HUES64 (cell line): ENCODE measurements around the gene UBE2M.
"Not testable (repeated sequence)": the region's sequence is repeated elsewhere in the genome, so short reads cannot be mapped to it uniquely, and the experiment has no call there.

ENCODE experiments used
- H3K27ac ChIP-seq: 2 replicates; pipeline ENCODE4 v1.7.0; 2013; ENCODE audit warnings: low read depth, low read length, inconsistent platforms
- H3K27me3 ChIP-seq: 2 replicates; pipeline ENCODE4 v1.6.1; 2013; ENCODE audit warnings: mild to moderate bottlenecking, low read length; ENCODE audit not compliant: insufficient read depth
- H3K36me3 ChIP-seq: 2 replicates; pipeline ENCODE4 v1.6.1; 2013; ENCODE audit warnings: mild to moderate bottlenecking, low read length; ENCODE audit not compliant: insufficient read depth
- H3K4me1 ChIP-seq: 2 replicates; pipeline ENCODE4 v1.6.1; 2013; ENCODE audit warnings: mild to moderate bottlenecking, low read length, moderate library complexity; ENCODE audit not compliant: insufficient read depth
- H3K4me3 ChIP-seq: 2 replicates; pipeline ENCODE4 v1.5.1; 2013; ENCODE audit warnings: mild to moderate bottlenecking, low read length, moderate library complexity
- H3K9ac ChIP-seq: 2 replicates; pipeline ENCODE4 v1.6.1; 2013; ENCODE audit warnings: mild to moderate bottlenecking, low read depth, low read length
- H3K9me3 ChIP-seq: 2 replicates; pipeline ENCODE4 v1.6.1; 2013; ENCODE audit warnings: low read depth, low read length; ENCODE audit not compliant: insufficient read depth
- WGBS: fragments of 150-250, 120-280 bp; methylation state at CpG from one replicate; pipeline ENCODE4 v1.1.7; 2013; ENCODE audit warnings: missing lambda C conversion rate; 5-methylcytosine and 5-hydroxymethylcytosine counted together

The UBE2M gene

GRCh38 chr19:58578012-58578925 is 19.9 kb upstream of the UBE2M start:
- no peak overlapping the region for H3K27ac ChIP-seq
- H3K4me1 ChIP-seq = no peaks in the 10 kb centered on the region
- H3K9ac ChIP-seq = no peak overlapping the region

GRCh38 chr19:58577581-58577980 is 19.2 kb upstream of the UBE2M start:
- not testable (repeated sequence) for H3K27me3 ChIP-seq, H3K36me3 ChIP-seq, H3K4me1 ChIP-seq, H3K4me3 ChIP-seq, H3K9me3 ChIP-seq, H3K27ac ChIP-seq, H3K9ac ChIP-seq
- WGBS = 100% methylated on average over 2 of the region's 2 CpGs

More at GRCh38 chr19:58578012-58578925, 19.9 kb upstream of the UBE2M start:
- no peak overlapping the region for H3K4me3 ChIP-seq
- peaks cover 15% of the 10 kb centered on the region; the same call in 1 of the 2 replicates for H3K36me3 ChIP-seq
- H3K9me3 ChIP-seq = no peaks in the 10 kb centered on the region
- WGBS = 95% methylated on average over 11 of the region's 11 CpGs
- no peaks in the 10 kb centered on the region for H3K27me3 ChIP-seq

- peak overlapping the region; percentile 83 for H3K9ac ChIP-seq
- no peaks in the 10 kb centered on the region for H3K4me1 ChIP-seq
- H3K27ac ChIP-seq = peak overlapping the region; percentile 79
- WGBS = under 1% methylated on average over 66 of the region's 66 CpGs
- H3K27me3 ChIP-seq = no peaks in the 10 kb centered on the region
- H3K9me3 ChIP-seq = no peaks in the 10 kb centered on the region
- peak overlapping the region; percentile 88 for H3K4me3 ChIP-seq
- peaks cover 6% of the 10 kb centered on the region; the same call in 1 of the 2 replicates for H3K36me3 ChIP-seq
Measured at GRCh38 chr19:58575183-58576041, 17.0 kb upstream of the UBE2M start.

- H3K4me3 ChIP-seq = peak overlapping the region; percentile 75
- H3K9me3 ChIP-seq = no peaks in the 10 kb centered on the region
- peaks cover 19% of the 10 kb centered on the region; the same call in 1 of the 2 replicates for H3K36me3 ChIP-seq
- no peak overlapping the region for H3K27ac ChIP-seq
- WGBS = 5% methylated on average over 20 of the region's 20 CpGs
- H3K9ac ChIP-seq = no peak overlapping the region
- no peaks in the 10 kb centered on the region for H3K27me3 ChIP-seq
- no peaks in the 10 kb centered on the region for H3K4me1 ChIP-seq
Measured at GRCh38 chr19:58573658-58574164, 15.3 kb upstream of the UBE2M start.

- Histone ChIP-seq H3K27me3 (no peaks in the 10 kb centered on the region), H3K9me3 (no peaks in the 10 kb centered on the region), H3K9ac (peak within 1 kb of the TSS; percentile 92), H3K4me1 (no peaks in the 10 kb centered on the region), H3K36me3 (peaks cover 22% of the 10 kb centered on the region; the same call in 1 of the 2 replicates), H3K4me3 (peak within 1 kb of the TSS; percentile 75), H3K27ac (peak within 1 kb of the TSS; percentile 94)
- WGBS = under 1% methylated on average over 75 of the region's 75 CpGs
Measured at GRCh38 chr19:58572818-58573657, 14.6 kb upstream of the UBE2M start, which contains the start of gene MZF1. TSS of gene MZF1 (minus strand) at chr19:58573335. CDS start at chr19:58571389, 1,946 bp downstream.

- Histone ChIP-seq H3K27me3 (no peaks in the 10 kb centered on the region), H3K4me1 (no peaks in the 10 kb centered on the region), H3K27ac (peak overlapping the region; percentile 94; the same call in 1 of the 2 replicates)
Measured at GRCh38 chr19:58572026-58572817, 13.8 kb upstream of the UBE2M start.

GRCh38 chr19:58571575-58571947 is 13.2 kb upstream of the UBE2M start:
- Histone ChIP-seq H3K4me3 (no peak overlapping the region), H3K27ac (no peak overlapping the region), H3K36me3 (peaks cover 31% of the 10 kb centered on the region; the same call in 1 of the 2 replicates), H3K27me3 (no peaks in the 10 kb centered on the region), H3K9ac (no peak overlapping the region), H3K9me3 (no peaks in the 10 kb centered on the region), H3K4me1 (no peaks in the 10 kb centered on the region)
- WGBS = 96% methylated on average over 8 of the region's 8 CpGs

More at GRCh38 chr19:58572026-58572817, 13.8 kb upstream of the UBE2M start:
- Histone ChIP-seq H3K9ac (no peak overlapping the region), H3K9me3 (no peaks in the 10 kb centered on the region), H3K36me3 (peaks cover 25% of the 10 kb centered on the region; the same call in 1 of the 2 replicates), H3K4me3 (peak overlapping the region; percentile 75)
- 53% methylated on average over 24 of the region's 24 CpGs for WGBS

GRCh38 chr19:58570770-58571574 is 12.6 kb upstream of the UBE2M start:
- peaks cover 33% of the 10 kb centered on the region; the same call in 1 of the 2 replicates for H3K36me3 ChIP-seq
- H3K9ac ChIP-seq = no peak overlapping the region
- no peak overlapping the region for H3K4me3 ChIP-seq
- no peaks in the 10 kb centered on the region for H3K27me3 ChIP-seq
- no peak overlapping the region for H3K27ac ChIP-seq
- 94% methylated on average over 25 of the region's 25 CpGs for WGBS
- H3K9me3 ChIP-seq = no peaks in the 10 kb centered on the region
- H3K4me1 ChIP-seq = no peaks in the 10 kb centered on the region

- 94% methylated on average over 7 of the region's 8 CpGs for WGBS
Measured at GRCh38 chr19:58569943-58570670, 11.7 kb upstream of the UBE2M start.

More at GRCh38 chr19:58569943-58570670, 11.7 kb upstream of the UBE2M start:
- no peaks in the 10 kb centered on the region for H3K4me1 ChIP-seq
- H3K27me3 ChIP-seq = no peaks in the 10 kb centered on the region
- H3K9me3 ChIP-seq = no peaks in the 10 kb centered on the region
- no peak overlapping the region for H3K27ac ChIP-seq
- no peak overlapping the region for H3K4me3 ChIP-seq
- peaks cover 33% of the 10 kb centered on the region; the same call in 1 of the 2 replicates for H3K36me3 ChIP-seq
- no peak overlapping the region for H3K9ac ChIP-seq
